NB4 (cell line): ENCODE data around the gene CTTNBP2NL.

ENCODE experiments used
- DNase-seq: peaks from one replicate; pipeline ENCODE4 v3.0.0; 2010; ENCODE audit warnings: low read depth
- H3K4me3 ChIP-seq: one replicate; pipeline ENCODE4 v1.5.1; 2011; ENCODE audit warnings: mild to moderate bottlenecking, low read depth, low read length, moderate library complexity
- CTCF ChIP-seq: IDR thresholded peaks from one replicate; pipeline ENCODE4 v1.5.1; 2012; ENCODE audit warnings: low read depth, low read length
- MYC ChIP-seq: IDR thresholded peaks from 2 replicates; pipeline ENCODE4 v1.6.1; 2011; ENCODE audit warnings: low read depth, low read length
- POLR2A ChIP-seq: IDR thresholded peaks from 2 replicates; pipeline ENCODE4 v1.6.1; 2011; ENCODE audit warnings: mild to moderate bottlenecking; ENCODE audit not compliant: insufficient read length; ENCODE audit errors: extremely low read depth
- TF ChIP-seq, protein P1 (sequence below): IDR thresholded peaks from 2 replicates; pipeline ENCODE4 v1.6.1; 2011; ENCODE audit warnings: low read depth, low read length

CTTNBP2NL gene

GRCh38 chr1:112501810-112502641 lies 106.0 kb downstream of the CTTNBP2NL start:
- peak; percentile 32 for DNase-seq
- TF ChIP-seq, protein P1, sequence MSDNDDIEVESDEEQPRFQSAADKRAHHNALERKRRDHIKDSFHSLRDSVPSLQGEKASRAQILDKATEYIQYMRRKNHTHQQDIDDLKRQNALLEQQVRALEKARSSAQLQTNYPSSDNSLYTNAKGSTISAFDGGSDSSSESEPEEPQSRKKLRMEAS, result no peak
- no peak for TF ChIP-seq MYC
- TF ChIP-seq CTCF, result peak; percentile 36
- TF ChIP-seq POLR2A, result no peak
- no peak overlapping the region for H3K4me3 ChIP-seq

- TF ChIP-seq, protein P1, result no peak
- TF ChIP-seq POLR2A (no peak), CTCF (no peak), MYC (no peak)
- H3K4me3 ChIP-seq, result no peak overlapping the region
- no peak for DNase-seq
Observed at GRCh38 chr1:112502826-112503225, 106.8 kb downstream of the CTTNBP2NL start.

- DNase-seq, result no peak
- no peak overlapping the region for H3K4me3 ChIP-seq
- TF ChIP-seq, protein P1, result no peak
- TF ChIP-seq MYC (no peak), POLR2A (no peak), CTCF (no peak)
Observed at GRCh38 chr1:112504001-112504660, 108.1 kb downstream of the CTTNBP2NL start.

DNA sequence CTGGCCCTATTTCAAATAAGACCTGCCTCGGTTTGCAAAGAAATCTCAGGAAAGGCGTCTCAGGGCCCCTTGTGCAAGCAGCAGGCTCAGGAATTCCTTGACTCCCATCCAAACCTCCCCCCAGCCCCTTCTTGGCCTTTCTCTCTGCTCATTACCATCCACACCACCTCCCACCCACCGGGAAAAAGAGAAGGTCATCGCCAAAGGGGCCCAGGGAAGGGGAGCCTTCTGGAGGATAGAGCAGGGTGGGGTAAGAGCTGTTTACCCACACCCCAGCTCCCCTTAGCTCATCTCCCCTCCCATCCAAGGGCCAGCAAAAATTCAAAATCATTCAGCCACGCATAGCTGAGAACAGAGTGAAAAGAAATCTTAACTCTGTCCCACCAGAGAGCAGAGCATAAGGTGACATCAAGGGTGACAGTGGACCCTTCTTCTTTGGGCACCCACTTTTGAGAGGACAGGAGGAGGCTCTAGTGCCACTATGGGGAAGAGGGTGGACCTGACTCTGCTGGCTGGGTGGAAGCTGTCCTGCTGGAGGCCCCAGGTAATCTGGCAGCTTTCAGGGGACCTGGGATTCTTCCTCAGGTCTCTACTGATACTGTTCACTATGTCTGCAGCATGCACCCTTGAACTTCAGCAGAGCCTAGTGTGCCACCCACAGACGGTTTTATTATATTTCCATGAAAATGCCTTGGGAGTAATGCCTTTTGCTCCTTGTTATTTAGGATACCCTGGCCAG lies 108.8 kb downstream of the CTTNBP2NL start:
- no peak for TF ChIP-seq CTCF
- TF ChIP-seq POLR2A, result no peak
- no peak for TF ChIP-seq MYC
- TF ChIP-seq, protein P1, result no peak
- H3K4me3 ChIP-seq, result no peak overlapping the region
- DNase-seq, result no peak

- DNase-seq, result no peak
- TF ChIP-seq CTCF (no peak), MYC (no peak), POLR2A (no peak)
- TF ChIP-seq, protein P1, result no peak
Observed at GRCh38 chr1:112505400-112505785, 109.4 kb downstream of the CTTNBP2NL start.

More at GRCh38 chr1:112505400-112505785, 109.4 kb downstream of the CTTNBP2NL start:
- no peak overlapping the region for H3K4me3 ChIP-seq
